ENCODE data around the gene CHPT1.
"Not testable (repeated sequence)": the region's sequence is repeated elsewhere in the genome, so short reads cannot be mapped to it uniquely, and the experiment has no call there.

The CHPT1 gene

DNA sequence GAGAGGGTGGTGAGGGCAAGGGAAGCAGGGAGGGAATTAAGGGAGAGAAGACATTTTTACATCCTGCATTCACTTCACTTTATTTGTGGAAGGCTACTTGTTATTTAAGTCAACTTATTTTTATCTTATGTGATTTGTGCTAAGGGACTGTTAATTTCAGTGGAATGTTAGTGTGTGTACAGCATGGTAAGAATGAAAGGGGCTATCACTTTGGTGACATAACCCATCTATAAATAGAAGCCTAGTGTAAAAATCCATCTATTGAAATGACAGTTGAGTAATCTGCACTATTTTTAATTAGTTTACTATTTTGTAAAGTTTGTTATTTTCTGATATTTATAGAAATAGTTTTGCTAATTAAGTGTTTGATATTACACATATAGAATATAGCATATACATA lies 16.8 kb upstream of the CHPT1 start:
- Histone ChIP-seq H3K4me1 (ENCODE audit: insufficient read depth, low read length, severe bottlenecking) (peaks cover 7% of the 10 kb centered on the region), H3K27ac (ENCODE audit: low read depth, low read length, poor library complexity, severe bottlenecking) (no peak overlapping the region), H4K20me1 (ENCODE audit: insufficient read depth, low read length) (no peaks in the 10 kb centered on the region), H3K9me2 (ENCODE audit: low read depth, low read length) (no peaks in the 10 kb centered on the region), H2AFZ (ENCODE audit: low read length) (no peak overlapping the region), H3K9me3 (ENCODE audit: low read length) (no peaks in the 10 kb centered on the region), H3K9ac (ENCODE audit: low read length) (no peak overlapping the region), H3K36me3 (ENCODE audit: insufficient read depth, low read length) (no peaks in the 10 kb centered on the region), H3K27me3 (ENCODE audit: insufficient read depth, low read length) (no peaks in the 10 kb centered on the region), H3F3A (ENCODE audit: insufficient read depth, low read length) (no peaks in the 10 kb centered on the region), H3K4me3 (ENCODE audit: low read depth, low read length, poor library complexity, severe bottlenecking) (no peak overlapping the region), H3K4me2 (ENCODE audit: low read length) (no peak overlapping the region), H3K79me2 (ENCODE audit: insufficient read depth, low read length) (no peaks in the 10 kb centered on the region)
- TF ChIP-seq, protein P1, sequence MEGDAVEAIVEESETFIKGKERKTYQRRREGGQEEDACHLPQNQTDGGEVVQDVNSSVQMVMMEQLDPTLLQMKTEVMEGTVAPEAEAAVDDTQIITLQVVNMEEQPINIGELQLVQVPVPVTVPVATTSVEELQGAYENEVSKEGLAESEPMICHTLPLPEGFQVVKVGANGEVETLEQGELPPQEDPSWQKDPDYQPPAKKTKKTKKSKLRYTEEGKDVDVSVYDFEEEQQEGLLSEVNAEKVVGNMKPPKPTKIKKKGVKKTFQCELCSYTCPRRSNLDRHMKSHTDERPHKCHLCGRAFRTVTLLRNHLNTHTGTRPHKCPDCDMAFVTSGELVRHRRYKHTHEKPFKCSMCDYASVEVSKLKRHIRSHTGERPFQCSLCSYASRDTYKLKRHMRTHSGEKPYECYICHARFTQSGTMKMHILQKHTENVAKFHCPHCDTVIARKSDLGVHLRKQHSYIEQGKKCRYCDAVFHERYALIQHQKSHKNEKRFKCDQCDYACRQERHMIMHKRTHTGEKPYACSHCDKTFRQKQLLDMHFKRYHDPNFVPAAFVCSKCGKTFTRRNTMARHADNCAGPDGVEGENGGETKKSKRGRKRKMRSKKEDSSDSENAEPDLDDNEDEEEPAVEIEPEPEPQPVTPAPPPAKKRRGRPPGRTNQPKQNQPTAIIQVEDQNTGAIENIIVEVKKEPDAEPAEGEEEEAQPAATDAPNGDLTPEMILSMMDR (IDR thresholded peaks at IDR 0.05; ENCODE audit: low read length): no peak
- TF ChIP-seq EZH2 (IDR thresholded peaks at IDR 0.05; ENCODE audit: borderline replicate concordance, low read length): no peak

DNA sequence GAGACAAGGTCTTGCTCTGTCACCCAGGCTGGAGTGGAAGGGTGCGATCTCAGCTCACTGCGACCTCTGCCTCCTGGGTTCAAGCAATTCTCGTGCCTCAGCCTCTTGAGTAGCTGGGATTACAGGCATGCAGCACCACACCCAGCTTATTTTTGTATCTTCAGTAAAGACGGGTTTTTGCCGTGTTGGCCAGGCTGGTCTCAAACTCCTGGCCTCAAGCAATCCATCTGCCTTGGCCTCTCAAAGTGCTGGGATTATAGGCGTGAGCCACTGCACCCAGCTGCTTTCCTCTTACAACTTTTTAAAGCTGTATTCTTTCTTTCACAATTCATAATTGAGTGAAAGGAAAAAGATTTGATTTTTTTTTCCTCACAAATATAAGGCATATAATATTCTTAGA lies 15.8 kb upstream of the CHPT1 start:
- H3K36me3 ChIP-seq (ENCODE audit: insufficient read depth, low read length); H3K4me3 ChIP-seq (ENCODE audit: low read depth, low read length, poor library complexity, severe bottlenecking); H3K4me1 ChIP-seq (ENCODE audit: insufficient read depth, low read length, severe bottlenecking); H3K4me2 ChIP-seq (ENCODE audit: low read length); H3K9ac ChIP-seq (ENCODE audit: low read length); H3K9me3 ChIP-seq (ENCODE audit: low read length); H3K27ac ChIP-seq (ENCODE audit: low read depth, low read length, poor library complexity, severe bottlenecking); H3K9me2 ChIP-seq (ENCODE audit: low read depth, low read length); H3K79me2 ChIP-seq (ENCODE audit: insufficient read depth, low read length); H4K20me1 ChIP-seq (ENCODE audit: insufficient read depth, low read length); H3F3A ChIP-seq (ENCODE audit: insufficient read depth, low read length); H2AFZ ChIP-seq (ENCODE audit: low read length); H3K27me3 ChIP-seq (ENCODE audit: insufficient read depth, low read length): not testable (repeated sequence)

DNA sequence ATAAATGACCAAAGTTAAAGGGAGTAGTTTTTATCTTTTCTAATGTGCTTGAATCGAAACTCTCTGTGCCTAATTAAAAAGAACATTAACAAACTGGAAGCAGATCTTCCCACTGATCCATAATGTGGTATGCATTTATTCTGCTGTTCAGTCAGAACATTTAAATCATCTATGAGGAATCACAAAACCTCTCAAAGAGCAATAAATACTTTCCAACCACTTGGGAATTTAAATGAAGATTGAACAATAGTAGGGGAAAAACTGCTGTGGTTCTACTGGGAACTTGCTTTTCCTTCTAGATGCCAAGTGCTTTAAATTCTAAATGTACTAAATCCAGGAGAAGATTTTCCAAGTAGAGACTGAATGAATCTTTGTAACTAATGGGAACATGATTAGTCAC lies 12.3 kb upstream of the CHPT1 start:
- H4K20me1 ChIP-seq (ENCODE audit: insufficient read depth, low read length): no peaks in the 10 kb centered on the region
- no peaks in the 10 kb centered on the region for H3K27me3 ChIP-seq (ENCODE audit: insufficient read depth, low read length)
- no peak overlapping the region for H3K4me3 ChIP-seq (ENCODE audit: low read depth, low read length, poor library complexity, severe bottlenecking)
- no peak overlapping the region for H3K4me2 ChIP-seq (ENCODE audit: low read length)
- TF ChIP-seq EZH2 (IDR thresholded peaks at IDR 0.05; ENCODE audit: borderline replicate concordance, low read length): no peak
- TF ChIP-seq, protein P1 (IDR thresholded peaks at IDR 0.05; ENCODE audit: low read length): no peak
- no peaks in the 10 kb centered on the region for H3K36me3 ChIP-seq (ENCODE audit: insufficient read depth, low read length)
- no peaks in the 10 kb centered on the region for H3K9me3 ChIP-seq (ENCODE audit: low read length)
- H3K9me2 ChIP-seq (ENCODE audit: low read depth, low read length): no peaks in the 10 kb centered on the region
- peaks cover 7% of the 10 kb centered on the region for H3K4me1 ChIP-seq (ENCODE audit: insufficient read depth, low read length, severe bottlenecking)
- H3F3A ChIP-seq (ENCODE audit: insufficient read depth, low read length): no peaks in the 10 kb centered on the region
- H2AFZ ChIP-seq (ENCODE audit: low read length): no peak overlapping the region
- H3K9ac ChIP-seq (ENCODE audit: low read length): no peak overlapping the region
- H3K79me2 ChIP-seq (ENCODE audit: insufficient read depth, low read length): no peaks in the 10 kb centered on the region
- H3K27ac ChIP-seq (ENCODE audit: low read depth, low read length, poor library complexity, severe bottlenecking): no peak overlapping the region

DNA sequence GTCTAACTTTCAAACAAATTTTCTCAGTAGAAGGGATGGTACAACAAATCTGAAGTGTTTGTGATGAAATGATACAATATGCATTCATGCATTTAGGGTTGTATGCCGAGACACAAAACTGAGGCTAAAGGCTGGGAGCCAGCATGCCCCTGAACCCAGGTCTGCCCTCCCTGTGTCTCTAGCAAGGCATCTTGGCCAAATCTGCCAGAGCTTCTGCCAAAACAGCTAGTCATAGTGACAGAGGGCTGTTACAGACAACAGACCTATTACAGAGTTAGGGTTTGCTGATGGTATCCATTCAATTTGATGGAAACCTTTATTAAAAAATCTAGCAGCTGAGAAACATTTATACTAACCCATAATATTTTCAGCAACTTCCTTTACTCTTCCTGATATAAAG lies 11.3 kb upstream of the CHPT1 start:
- no peak overlapping the region for H3K4me2 ChIP-seq (ENCODE audit: low read length)
- H3K36me3 ChIP-seq (ENCODE audit: insufficient read depth, low read length): no peaks in the 10 kb centered on the region
- no peak overlapping the region for H3K4me3 ChIP-seq (ENCODE audit: low read depth, low read length, poor library complexity, severe bottlenecking)
- H3K4me1 ChIP-seq (ENCODE audit: insufficient read depth, low read length, severe bottlenecking): peaks cover 14% of the 10 kb centered on the region
- H3K27ac ChIP-seq (ENCODE audit: low read depth, low read length, poor library complexity, severe bottlenecking): no peak overlapping the region
- H3K79me2 ChIP-seq (ENCODE audit: insufficient read depth, low read length): no peaks in the 10 kb centered on the region
- H3F3A ChIP-seq (ENCODE audit: insufficient read depth, low read length): no peaks in the 10 kb centered on the region
- H3K27me3 ChIP-seq (ENCODE audit: insufficient read depth, low read length): no peaks in the 10 kb centered on the region
- no peaks in the 10 kb centered on the region for H4K20me1 ChIP-seq (ENCODE audit: insufficient read depth, low read length)
- no peaks in the 10 kb centered on the region for H3K9me3 ChIP-seq (ENCODE audit: low read length)
- H3K9ac ChIP-seq (ENCODE audit: low read length): no peak overlapping the region
- TF ChIP-seq, protein P1 (IDR thresholded peaks at IDR 0.05; ENCODE audit: low read length): no peak
- no peak for TF ChIP-seq EZH2 (IDR thresholded peaks at IDR 0.05; ENCODE audit: borderline replicate concordance, low read length)
- H2AFZ ChIP-seq (ENCODE audit: low read length): no peak overlapping the region
- H3K9me2 ChIP-seq (ENCODE audit: low read depth, low read length): no peaks in the 10 kb centered on the region

All from OCI-LY1 (cell line).